Breast epithelium (tissue), 3 donors: ENCODE results near the gene WDR72.

Source experiments
- CTCF ChIP-seq, 3 donors: fragments of 450-650 bp; IDR thresholded peaks; one replicate each; pipeline ENCODE4 v1.5.1; 2016 to 2017; ENCODE audit warnings: antibody characterized with exemption in 3 of 3, mild to moderate bottlenecking in 3 of 3, moderate library complexity in 3 of 3
- POLR2AphosphoS5 ChIP-seq, 3 donors: sonication (generic); formaldehyde crosslinking; IDR thresholded peaks; one replicate each; pipeline ENCODE4 v1.6.1; 2017; ENCODE audit warnings: antibody characterized with exemption in 3 of 3

GRCh38 chr15:53709821-53710220, 49.6 kb downstream of the WDR72 start:
- TF ChIP-seq CTCF (IDR thresholded peaks at IDR 0.05) (no peak), POLR2AphosphoS5 (IDR thresholded peaks at IDR 0.05) (no peak)
